GM23338 (cell line): ENCODE results near the gene BCR. TPM values are rescaled to one million over a fixed set of nuclear protein-coding genes. Genes with fewer than 3 reads are reported as not detected.

Source experiments
- ATAC-seq: fragments of 200-7000 bp; cut with Tn5 transposase; 3 replicates; pipeline ENCODE4 v1.9.1; 2020
- DNase-seq: peaks from one replicate; pipeline ENCODE4 v3.0.0-alpha.2; 2015; ENCODE audit warnings: low spot score
- H2AFZ ChIP-seq: fragments of 200-600 bp; sonication (generic); 2 replicates; pipeline ENCODE4 v1.8.0; 2016; ENCODE audit warnings: antibody characterized with exemption, mild to moderate bottlenecking, moderate library complexity
- H3F3A ChIP-seq: fragments of 200-600 bp; sonication (generic); replicated peaks from 2 replicates; pipeline ENCODE4 v1.8.0; 2017; ENCODE audit warnings: antibody characterized with exemption, mixed run types, low read depth
- H3K27ac ChIP-seq: fragments of 200-600 bp; sonication (generic); 2 replicates; pipeline ENCODE4 v1.6.1; 2016; ENCODE audit warnings: low read depth
- H3K27me3 ChIP-seq: fragments of 200-600 bp; sonication (generic); 2 replicates; pipeline ENCODE4 v1.8.0; 2016; ENCODE audit warnings: mild to moderate bottlenecking, mixed run types, moderate library complexity; ENCODE audit not compliant: insufficient read depth
- H3K36me3 ChIP-seq: fragments of 200-600 bp; sonication (generic); 2 replicates; pipeline ENCODE4 v1.8.0; 2016; ENCODE audit warnings: mild to moderate bottlenecking; ENCODE audit not compliant: insufficient read depth
- H3K4me1 ChIP-seq: fragments of 200-600 bp; sonication (generic); 2 replicates; pipeline ENCODE4 v1.8.0; 2016; ENCODE audit warnings: mild to moderate bottlenecking, moderate library complexity; ENCODE audit not compliant: insufficient read depth
- H3K4me2 ChIP-seq: fragments of 200-600 bp; sonication (generic); 2 replicates; pipeline ENCODE4 v1.7.1; 2017; ENCODE audit warnings: mixed run types
- H3K4me3 ChIP-seq: fragments of 200-600 bp; sonication (generic); 2 replicates; pipeline ENCODE4 v1.6.1; 2016; ENCODE audit warnings: mixed run types
- H3K79me2 ChIP-seq: fragments of 200-600 bp; sonication (generic); replicated peaks from 2 replicates; pipeline ENCODE4 v1.8.0; 2017; ENCODE audit warnings: mild to moderate bottlenecking; ENCODE audit not compliant: insufficient read depth
- H3K9me2 ChIP-seq: fragments of 200-600 bp; sonication (generic); 2 replicates; pipeline ENCODE4 v1.8.0; 2017; ENCODE audit not compliant: insufficient read depth
- H4K20me1 ChIP-seq: fragments of 200-600 bp; sonication (generic); replicated peaks from 2 replicates; pipeline ENCODE4 v1.8.0; 2017; ENCODE audit warnings: mild to moderate bottlenecking; ENCODE audit not compliant: insufficient read depth
- H3K27ac Mint-ChIP-seq: 2 replicates; pipeline ENCODE4 v1.8.0; 2020; ENCODE audit warnings: inconsistent platforms, mild to moderate bottlenecking, moderate library complexity, mixed read lengths
- H3K27me3 Mint-ChIP-seq: 3 replicates; pipeline ENCODE4 v1.8.0; 2022; ENCODE audit warnings: low read depth, mild to moderate bottlenecking, moderate library complexity, mixed read lengths, inconsistent platforms; ENCODE audit not compliant: insufficient read depth, poor library complexity
- H3K36me3 Mint-ChIP-seq: 3 replicates; pipeline ENCODE4 v1.8.0; 2021; ENCODE audit warnings: low read depth, mild to moderate bottlenecking, inconsistent platforms, moderate library complexity, mixed read lengths
- H3K4me1 Mint-ChIP-seq: 3 replicates; pipeline ENCODE4 v1.8.0; 2020; ENCODE audit warnings: mild to moderate bottlenecking, inconsistent platforms, mixed read lengths
- H3K4me3 Mint-ChIP-seq: 3 replicates; pipeline ENCODE4 v1.8.0; 2021; ENCODE audit warnings: moderate library complexity, mild to moderate bottlenecking, inconsistent platforms, mixed read lengths
- H3K9me3 Mint-ChIP-seq: 3 replicates; pipeline ENCODE4 v1.8.0; 2020; ENCODE audit warnings: moderate library complexity, mild to moderate bottlenecking, inconsistent platforms, mixed read lengths
- JUNB ChIP-seq: IDR thresholded peaks from one replicate; pipeline ENCODE4 v1.6.1; 2016; ENCODE audit warnings: antibody characterized with exemption; ENCODE audit not compliant: unreplicated experiment
- polyA plus RNA-seq: library from polyadenylated mRNA; unstranded; fragments of >200 nt; fragmentation: Nextera tagmentation; extraction: Ambion mirVana; gene quantifications from 2 replicates; pipeline ENCODE4 v1.2.1, GENCODE V29; 2016
- total RNA-seq: library from RNA; depleted of rRNA; stranded (reverse); fragments of >200 nt; shearing (Covaris generic); gene quantifications from 2 replicates; pipeline ENCODE4 v1.2.3, GENCODE V29; 2014
- TF ChIP-seq, protein P1 (sequence below), 2 experiments: fragments of 200-600 bp in 1 of 2; sonication (generic) in 1 of 2; conservative IDR thresholded peaks; 2 replicates each; pipeline versions ENCODE4 v1.5.1 to v1.6.1; 2016 to 2017; ENCODE audit warnings: antibody characterized with exemption in 2 of 2, low read depth in 2 of 2, mild to moderate bottlenecking in 2 of 2, moderate library complexity in 1 of 2
- TF ChIP-seq, protein P2 (sequence below): IDR thresholded peaks from 2 replicates; pipeline ENCODE4 v1.6.1; 2016; ENCODE audit warnings: antibody characterized with exemption
- TF ChIP-seq, protein P3 (sequence below): IDR thresholded peaks from one replicate; pipeline ENCODE4 v1.6.1; 2018; ENCODE audit warnings: antibody characterized with exemption; ENCODE audit not compliant: unreplicated experiment

Gene BCR
- total and polyA plus RNA-seq, 2 experiments from 2014 or later = 17.7 to 121 TPM

DNA sequence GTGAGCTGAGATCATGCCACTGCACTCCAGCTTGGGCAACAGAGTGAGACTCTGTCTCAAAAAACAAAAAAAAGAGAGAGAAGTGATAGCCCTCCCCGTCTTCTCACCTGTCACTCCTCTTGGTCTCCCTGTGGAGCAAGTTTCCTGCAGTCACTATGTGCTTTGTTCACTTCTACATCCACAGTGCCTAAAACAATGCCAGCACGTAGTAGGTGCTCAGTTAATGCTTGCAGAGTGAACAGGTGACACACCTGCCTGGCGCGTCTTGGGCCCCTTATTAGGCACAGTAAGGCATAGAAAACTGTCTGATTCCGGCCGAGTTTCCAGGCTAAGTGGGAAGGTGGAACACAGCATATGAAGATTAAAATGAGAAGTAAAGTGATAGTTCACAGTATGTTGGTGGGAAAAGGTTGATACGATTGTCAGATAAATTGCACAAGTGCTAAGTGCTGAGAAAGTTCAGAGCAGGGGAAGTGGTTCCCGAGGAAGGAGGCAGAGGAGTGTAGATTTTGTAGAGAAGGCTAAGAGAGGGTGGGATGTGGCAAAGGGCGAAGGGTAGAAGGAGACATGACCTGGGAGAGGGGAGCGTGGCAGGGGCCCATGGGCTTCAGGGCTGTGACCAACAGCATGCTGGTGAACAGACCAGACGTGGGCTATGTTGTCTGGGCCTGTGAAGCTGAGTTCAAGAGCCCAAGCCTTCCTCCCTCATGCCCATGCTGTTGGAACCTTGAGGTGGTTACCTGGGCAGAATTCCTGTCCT is 41.9 kb downstream of the BCR start:
- H3K27ac ChIP-seq = peak overlapping the region; percentile 39; the same call in 1 of the 2 replicates

More for the DNA sequence above, 41.9 kb downstream of the BCR start:
- H4K20me1 ChIP-seq = peaks cover 54% of the 10 kb centered on the region
- H3K9me2 ChIP-seq = no peaks in the 10 kb centered on the region
- no peak overlapping the region for H2AFZ ChIP-seq
- Mint-ChIP-seq H3K27ac (no peak overlapping the region), H3K9me3 (peaks cover 1% of the 10 kb centered on the region; the same call in 2 of the 3 replicates), H3K27me3 (peaks cover 17% of the 10 kb centered on the region), H3K4me3 (no peak overlapping the region), H3K36me3 (peaks cover 5% of the 10 kb centered on the region; the same call in 2 of the 3 replicates), H3K4me1 (peaks cover 92% of the 10 kb centered on the region)
- DNase-seq (no peak), ATAC-seq (no peak)
- H3K4me3 ChIP-seq = no peak overlapping the region
- TF ChIP-seq, protein P1, sequence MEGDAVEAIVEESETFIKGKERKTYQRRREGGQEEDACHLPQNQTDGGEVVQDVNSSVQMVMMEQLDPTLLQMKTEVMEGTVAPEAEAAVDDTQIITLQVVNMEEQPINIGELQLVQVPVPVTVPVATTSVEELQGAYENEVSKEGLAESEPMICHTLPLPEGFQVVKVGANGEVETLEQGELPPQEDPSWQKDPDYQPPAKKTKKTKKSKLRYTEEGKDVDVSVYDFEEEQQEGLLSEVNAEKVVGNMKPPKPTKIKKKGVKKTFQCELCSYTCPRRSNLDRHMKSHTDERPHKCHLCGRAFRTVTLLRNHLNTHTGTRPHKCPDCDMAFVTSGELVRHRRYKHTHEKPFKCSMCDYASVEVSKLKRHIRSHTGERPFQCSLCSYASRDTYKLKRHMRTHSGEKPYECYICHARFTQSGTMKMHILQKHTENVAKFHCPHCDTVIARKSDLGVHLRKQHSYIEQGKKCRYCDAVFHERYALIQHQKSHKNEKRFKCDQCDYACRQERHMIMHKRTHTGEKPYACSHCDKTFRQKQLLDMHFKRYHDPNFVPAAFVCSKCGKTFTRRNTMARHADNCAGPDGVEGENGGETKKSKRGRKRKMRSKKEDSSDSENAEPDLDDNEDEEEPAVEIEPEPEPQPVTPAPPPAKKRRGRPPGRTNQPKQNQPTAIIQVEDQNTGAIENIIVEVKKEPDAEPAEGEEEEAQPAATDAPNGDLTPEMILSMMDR (conservative IDR thresholded peaks at IDR 0.05; ENCODE audit: low read depth in 2 of 2) = no peak
- TF ChIP-seq, protein P2, sequence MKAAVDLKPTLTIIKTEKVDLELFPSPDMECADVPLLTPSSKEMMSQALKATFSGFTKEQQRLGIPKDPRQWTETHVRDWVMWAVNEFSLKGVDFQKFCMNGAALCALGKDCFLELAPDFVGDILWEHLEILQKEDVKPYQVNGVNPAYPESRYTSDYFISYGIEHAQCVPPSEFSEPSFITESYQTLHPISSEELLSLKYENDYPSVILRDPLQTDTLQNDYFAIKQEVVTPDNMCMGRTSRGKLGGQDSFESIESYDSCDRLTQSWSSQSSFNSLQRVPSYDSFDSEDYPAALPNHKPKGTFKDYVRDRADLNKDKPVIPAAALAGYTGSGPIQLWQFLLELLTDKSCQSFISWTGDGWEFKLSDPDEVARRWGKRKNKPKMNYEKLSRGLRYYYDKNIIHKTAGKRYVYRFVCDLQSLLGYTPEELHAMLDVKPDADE = no peak
- no peak for TF ChIP-seq JUNB
- TF ChIP-seq, protein P3, sequence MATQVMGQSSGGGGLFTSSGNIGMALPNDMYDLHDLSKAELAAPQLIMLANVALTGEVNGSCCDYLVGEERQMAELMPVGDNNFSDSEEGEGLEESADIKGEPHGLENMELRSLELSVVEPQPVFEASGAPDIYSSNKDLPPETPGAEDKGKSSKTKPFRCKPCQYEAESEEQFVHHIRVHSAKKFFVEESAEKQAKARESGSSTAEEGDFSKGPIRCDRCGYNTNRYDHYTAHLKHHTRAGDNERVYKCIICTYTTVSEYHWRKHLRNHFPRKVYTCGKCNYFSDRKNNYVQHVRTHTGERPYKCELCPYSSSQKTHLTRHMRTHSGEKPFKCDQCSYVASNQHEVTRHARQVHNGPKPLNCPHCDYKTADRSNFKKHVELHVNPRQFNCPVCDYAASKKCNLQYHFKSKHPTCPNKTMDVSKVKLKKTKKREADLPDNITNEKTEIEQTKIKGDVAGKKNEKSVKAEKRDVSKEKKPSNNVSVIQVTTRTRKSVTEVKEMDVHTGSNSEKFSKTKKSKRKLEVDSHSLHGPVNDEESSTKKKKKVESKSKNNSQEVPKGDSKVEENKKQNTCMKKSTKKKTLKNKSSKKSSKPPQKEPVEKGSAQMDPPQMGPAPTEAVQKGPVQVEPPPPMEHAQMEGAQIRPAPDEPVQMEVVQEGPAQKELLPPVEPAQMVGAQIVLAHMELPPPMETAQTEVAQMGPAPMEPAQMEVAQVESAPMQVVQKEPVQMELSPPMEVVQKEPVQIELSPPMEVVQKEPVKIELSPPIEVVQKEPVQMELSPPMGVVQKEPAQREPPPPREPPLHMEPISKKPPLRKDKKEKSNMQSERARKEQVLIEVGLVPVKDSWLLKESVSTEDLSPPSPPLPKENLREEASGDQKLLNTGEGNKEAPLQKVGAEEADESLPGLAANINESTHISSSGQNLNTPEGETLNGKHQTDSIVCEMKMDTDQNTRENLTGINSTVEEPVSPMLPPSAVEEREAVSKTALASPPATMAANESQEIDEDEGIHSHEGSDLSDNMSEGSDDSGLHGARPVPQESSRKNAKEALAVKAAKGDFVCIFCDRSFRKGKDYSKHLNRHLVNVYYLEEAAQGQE = no peak
- peaks cover 100% of the 10 kb centered on the region for H3K79me2 ChIP-seq
- peaks cover 95% of the 10 kb centered on the region for H3K4me1 ChIP-seq
- no peaks in the 10 kb centered on the region for H3K27me3 ChIP-seq
- H3F3A ChIP-seq = no peaks in the 10 kb centered on the region
- H3K36me3 ChIP-seq = 0 out of 2 replicates have a peak, but pooled peaks cover 4% of the 10 kb centered on the region
- no peak overlapping the region for H3K4me2 ChIP-seq
